Breast epithelium (tissue), 3 donors: ENCODE results near the gene ZSCAN20.

ENCODE experiments used
- POLR2A ChIP-seq: fragments of 450-650 bp; IDR thresholded peaks from one replicate; pipeline ENCODE4 v1.6.1; 2016; ENCODE audit warnings: antibody characterized with exemption, mild to moderate bottlenecking, moderate library complexity
- POLR2AphosphoS5 ChIP-seq, 3 donors: sonication (generic); formaldehyde crosslinking; IDR thresholded peaks; one replicate each; pipeline ENCODE4 v1.6.1; 2017; ENCODE audit warnings: antibody characterized with exemption in 3 of 3

DNA sequence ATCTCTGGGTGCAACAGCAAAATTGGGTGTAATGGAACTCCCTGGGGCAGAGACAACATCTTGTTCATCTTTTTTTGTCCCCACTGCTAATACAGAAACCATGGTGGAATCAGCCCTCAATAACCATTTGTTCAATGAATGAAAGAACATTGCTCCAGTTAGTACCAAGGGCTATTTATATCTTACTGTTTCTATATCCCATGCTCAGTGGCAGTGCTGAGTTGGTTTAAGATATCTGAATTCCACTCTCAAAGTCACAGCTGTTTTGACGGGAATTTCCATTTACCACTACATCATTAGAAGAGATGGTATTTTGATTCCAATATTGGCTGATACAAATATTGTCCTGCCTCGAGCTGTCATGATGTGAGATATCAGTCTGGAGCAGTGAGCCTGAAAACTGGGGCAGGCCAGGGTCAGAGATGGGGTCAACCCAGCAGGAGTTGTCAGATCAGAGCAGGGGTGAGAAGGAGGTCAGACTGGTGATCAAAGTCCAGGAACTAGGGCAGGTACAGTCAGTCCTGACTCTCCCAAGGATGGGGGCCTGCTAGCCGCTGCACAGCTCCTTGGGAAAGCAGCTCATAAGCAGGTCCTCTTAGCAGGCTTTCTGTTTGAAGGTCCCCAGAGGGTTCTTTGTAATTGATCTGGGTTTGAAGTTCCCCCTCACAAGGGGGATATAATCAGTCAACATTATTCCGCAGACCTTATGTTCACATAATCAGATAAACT lies 35.7 kb upstream of the ZSCAN20 start:
- TF ChIP-seq POLR2AphosphoS5 (IDR thresholded peaks at IDR 0.05) (no peak), POLR2A (no peak)
